DOHH2 (cell line): Measurements from ENCODE around the gene IQSEC3.

Experiments
- H3F3A ChIP-seq: fragments of 200-600 bp; sonication (generic), shearing (Covaris generic); 2 replicates; pipeline ENCODE4 v1.6.0; 2016; ENCODE audit warnings: antibody characterized with exemption, mild to moderate bottlenecking; ENCODE audit not compliant: control insufficient read depth, insufficient read depth
- H3K27ac ChIP-seq: fragments of 200-600 bp; sonication (generic); 2 replicates; pipeline ENCODE4 v1.5.1; 2014; ENCODE audit warnings: low read depth, mild to moderate bottlenecking, low read length, moderate library complexity
- H3K27me3 ChIP-seq: fragments of 200-600 bp; sonication (generic); 2 replicates; pipeline ENCODE4 v1.6.1; 2014; ENCODE audit warnings: mild to moderate bottlenecking, low read length, mixed read lengths; ENCODE audit not compliant: control insufficient read depth
- H3K36me3 ChIP-seq: fragments of 200-600 bp; sonication (generic); 2 replicates; pipeline ENCODE4 v1.6.1; 2014; ENCODE audit warnings: mild to moderate bottlenecking, low read length, moderate library complexity, mixed read lengths; ENCODE audit not compliant: control insufficient read depth
- H3K4me1 ChIP-seq: fragments of 200-600 bp; sonication (generic); 2 replicates; pipeline ENCODE4 v1.6.1; 2014; ENCODE audit warnings: mild to moderate bottlenecking, low read length, mixed read lengths; ENCODE audit not compliant: control insufficient read depth
- H3K4me2 ChIP-seq: fragments of 200-600 bp; sonication (generic); 2 replicates; pipeline ENCODE4 v1.6.0; 2014; ENCODE audit warnings: mild to moderate bottlenecking, low read length, moderate library complexity
- H3K4me3 ChIP-seq: fragments of 200-600 bp; sonication (generic); 2 replicates; pipeline ENCODE4 v1.5.1; 2014; ENCODE audit warnings: mild to moderate bottlenecking, low read length, mixed read lengths
- H3K79me2 ChIP-seq: fragments of 200-600 bp; sonication (generic); 2 replicates; pipeline ENCODE4 v1.6.1; 2014; ENCODE audit warnings: mild to moderate bottlenecking, low read length, mixed read lengths; ENCODE audit not compliant: control insufficient read depth
- H3K9me2 ChIP-seq: fragments of 200-600 bp; sonication (generic); replicated peaks from 2 replicates; pipeline ENCODE4 v1.6.1; 2014; ENCODE audit warnings: mild to moderate bottlenecking, low read length, mixed read lengths; ENCODE audit not compliant: control insufficient read depth
- H3K9me3 ChIP-seq: fragments of 200-600 bp; sonication (generic); 2 replicates; pipeline ENCODE4 v1.6.1; 2014; ENCODE audit warnings: antibody characterized with exemption, low read length, mixed read lengths; ENCODE audit not compliant: control insufficient read depth, insufficient read depth
- H4K20me1 ChIP-seq: fragments of 200-600 bp; sonication (generic); 2 replicates; pipeline ENCODE4 v1.6.0; 2014; ENCODE audit warnings: low read depth, mild to moderate bottlenecking, antibody characterized with exemption, low read length, moderate library complexity; ENCODE audit not compliant: control insufficient read depth, insufficient read depth
- EZH2phosphoT487 ChIP-seq: fragments of 200-600 bp; sonication (generic); IDR thresholded peaks from 2 replicates; pipeline ENCODE4 v1.6.1; 2017; ENCODE audit warnings: borderline replicate concordance, mild to moderate bottlenecking, antibody characterized with exemption, low read length, moderate library complexity, mixed read lengths
- TF ChIP-seq, protein P1 (sequence below): fragments of 200-600 bp; sonication (generic); IDR thresholded peaks from one replicate; pipeline ENCODE4 v1.5.1; 2014; ENCODE audit warnings: antibody characterized with exemption, mild to moderate bottlenecking, low read depth, low read length; ENCODE audit not compliant: poor library complexity, severe bottlenecking

Gene IQSEC3

DNA sequence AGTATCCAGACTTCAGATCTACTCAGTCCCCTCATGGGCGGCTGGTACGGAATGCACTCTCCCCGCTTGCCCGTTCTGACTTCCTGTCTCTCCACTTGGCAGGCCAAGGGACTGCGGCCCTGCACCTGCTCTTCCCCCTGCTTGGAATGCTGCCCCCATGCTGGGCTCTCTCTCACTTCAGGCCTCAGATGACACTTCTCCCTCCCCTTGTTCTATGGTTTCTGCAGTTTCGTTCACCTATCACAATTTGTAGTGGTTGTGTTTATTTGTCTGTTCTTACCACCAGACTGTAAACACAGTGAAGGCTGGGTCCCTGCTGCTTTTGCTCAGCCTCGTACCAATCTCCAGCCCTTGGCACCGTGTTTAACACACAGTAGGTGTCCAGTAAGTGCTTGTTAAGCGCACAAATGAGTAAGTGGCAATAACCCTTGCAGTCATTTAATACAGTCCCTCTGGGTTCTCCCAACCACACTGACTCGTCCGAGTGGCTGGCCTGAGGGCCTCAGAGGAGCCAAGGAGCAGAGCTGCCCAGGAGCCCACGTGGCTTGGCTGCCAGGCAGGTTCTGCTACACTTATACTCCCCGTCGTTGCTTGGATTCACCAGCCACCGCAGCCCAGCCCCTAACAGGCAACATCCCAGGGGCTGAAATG lies 135.6 kb downstream of the IQSEC3 start:
- Histone ChIP-seq H3K4me2 (no peak overlapping the region), H3K27me3 (peaks cover 3% of the 10 kb centered on the region), H3K4me3 (no peak overlapping the region), H3K4me1 (no peaks in the 10 kb centered on the region), H3K9me2 (no peaks in the 10 kb centered on the region), H4K20me1 (no peaks in the 10 kb centered on the region), H3K9me3 (no peaks in the 10 kb centered on the region), H3K27ac (no peak overlapping the region), H3K36me3 (no peaks in the 10 kb centered on the region), H3F3A (no peaks in the 10 kb centered on the region), H3K79me2 (no peaks in the 10 kb centered on the region)
- TF ChIP-seq, protein P1, sequence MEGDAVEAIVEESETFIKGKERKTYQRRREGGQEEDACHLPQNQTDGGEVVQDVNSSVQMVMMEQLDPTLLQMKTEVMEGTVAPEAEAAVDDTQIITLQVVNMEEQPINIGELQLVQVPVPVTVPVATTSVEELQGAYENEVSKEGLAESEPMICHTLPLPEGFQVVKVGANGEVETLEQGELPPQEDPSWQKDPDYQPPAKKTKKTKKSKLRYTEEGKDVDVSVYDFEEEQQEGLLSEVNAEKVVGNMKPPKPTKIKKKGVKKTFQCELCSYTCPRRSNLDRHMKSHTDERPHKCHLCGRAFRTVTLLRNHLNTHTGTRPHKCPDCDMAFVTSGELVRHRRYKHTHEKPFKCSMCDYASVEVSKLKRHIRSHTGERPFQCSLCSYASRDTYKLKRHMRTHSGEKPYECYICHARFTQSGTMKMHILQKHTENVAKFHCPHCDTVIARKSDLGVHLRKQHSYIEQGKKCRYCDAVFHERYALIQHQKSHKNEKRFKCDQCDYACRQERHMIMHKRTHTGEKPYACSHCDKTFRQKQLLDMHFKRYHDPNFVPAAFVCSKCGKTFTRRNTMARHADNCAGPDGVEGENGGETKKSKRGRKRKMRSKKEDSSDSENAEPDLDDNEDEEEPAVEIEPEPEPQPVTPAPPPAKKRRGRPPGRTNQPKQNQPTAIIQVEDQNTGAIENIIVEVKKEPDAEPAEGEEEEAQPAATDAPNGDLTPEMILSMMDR, result no peak

DNA sequence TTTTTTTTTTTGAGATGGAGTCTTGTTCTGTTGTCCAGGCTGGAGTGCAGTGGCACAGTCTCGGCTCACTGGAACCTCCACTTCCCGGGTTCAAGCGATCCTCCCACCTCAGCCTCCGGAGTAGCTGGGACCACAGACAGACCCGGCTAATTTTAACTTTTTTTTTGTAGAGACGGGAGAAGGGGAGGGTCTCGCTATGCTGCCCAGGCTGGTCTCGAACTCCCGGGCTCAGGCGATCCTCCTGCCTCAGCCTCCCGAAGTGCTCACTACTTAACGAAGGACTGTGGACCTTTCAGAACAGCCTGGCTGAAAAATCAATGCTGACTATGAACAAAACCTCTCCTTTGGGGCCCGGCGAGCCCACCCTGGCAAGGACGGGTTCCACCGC lies 136.5 kb downstream of the IQSEC3 start:
- Histone ChIP-seq H3K27ac (no peak overlapping the region), H3K27me3 (peaks cover 3% of the 10 kb centered on the region), H3K79me2 (no peaks in the 10 kb centered on the region), H3K4me2 (no peak overlapping the region), H3K4me3 (no peak overlapping the region), H4K20me1 (no peaks in the 10 kb centered on the region), H3K9me2 (no peaks in the 10 kb centered on the region), H3K4me1 (no peaks in the 10 kb centered on the region), H3K9me3 (no peaks in the 10 kb centered on the region), H3F3A (no peaks in the 10 kb centered on the region), H3K36me3 (no peaks in the 10 kb centered on the region)
- TF ChIP-seq, protein P1, result no peak
- TF ChIP-seq EZH2phosphoT487, result no peak

DNA sequence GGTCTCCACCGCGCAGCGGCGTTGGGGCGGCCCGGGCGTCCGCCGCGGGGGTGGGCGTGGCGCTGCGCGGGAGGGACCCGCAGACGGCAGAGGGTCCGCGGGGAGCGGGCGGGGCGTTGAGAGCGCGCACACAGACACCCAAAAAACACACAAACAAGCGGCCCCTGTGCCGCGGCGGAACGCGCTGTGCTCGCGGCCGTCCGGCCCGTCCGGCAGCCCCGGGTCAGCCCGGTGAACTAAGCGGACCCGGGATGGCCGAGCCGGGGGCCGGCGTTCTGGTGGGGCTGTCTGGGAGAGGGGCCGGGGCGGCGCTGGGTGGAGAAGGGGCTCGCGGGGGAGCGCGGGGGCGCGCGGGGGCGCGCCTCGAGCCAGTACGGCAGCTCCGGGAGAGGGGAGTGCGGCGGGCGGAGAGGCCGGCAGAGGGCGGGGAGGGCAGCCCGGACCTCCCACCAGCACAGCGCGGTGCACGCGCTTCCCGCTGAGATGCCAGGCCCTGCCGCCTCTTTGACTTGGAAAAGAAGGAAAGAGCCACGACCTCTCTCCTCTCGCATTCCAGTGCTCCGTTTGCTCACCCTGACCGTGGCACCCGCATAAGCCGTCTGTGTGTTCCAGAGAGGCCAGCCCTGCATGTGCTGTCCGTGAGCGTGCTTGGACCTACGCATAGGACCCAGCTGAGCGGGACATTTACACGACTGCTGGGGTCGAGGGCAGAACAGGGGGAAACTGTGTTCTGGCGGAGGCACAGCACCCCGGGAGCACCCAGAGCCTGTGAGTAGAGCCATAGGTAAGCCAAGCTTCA lies 137.1 kb downstream of the IQSEC3 start:
- Histone ChIP-seq H3K4me2 (no peak overlapping the region), H3K9me2 (no peaks in the 10 kb centered on the region), H3K4me1 (no peaks in the 10 kb centered on the region), H3K9me3 (no peaks in the 10 kb centered on the region), H4K20me1 (no peaks in the 10 kb centered on the region), H3K79me2 (no peaks in the 10 kb centered on the region), H3K4me3 (no peak overlapping the region), H3F3A (no peaks in the 10 kb centered on the region), H3K36me3 (no peaks in the 10 kb centered on the region), H3K27me3 (peaks cover 3% of the 10 kb centered on the region), H3K27ac (no peak overlapping the region)
- TF ChIP-seq, protein P1, result no peak
- TF ChIP-seq EZH2phosphoT487, result no peak
